SU-DHL-6 (cell line): ENCODE results near the gene TPK1.
"Not testable (repeated sequence)": the region's sequence is repeated elsewhere in the genome, so short reads cannot be mapped to it uniquely, and the experiment has no call there.

ENCODE experiments used
- H2AFZ ChIP-seq: fragments of 200-600 bp; sonication (generic); 2 replicates; pipeline ENCODE4 v1.6.1; 2014; ENCODE audit warnings: low read depth, mild to moderate bottlenecking, moderate library complexity, mixed read lengths, antibody characterized with exemption, low read length; ENCODE audit not compliant: severe bottlenecking
- H3F3A ChIP-seq: fragments of 200-600 bp; shearing (Covaris generic); 2 replicates; pipeline ENCODE4 v1.6.0; 2016; ENCODE audit warnings: antibody characterized with exemption, mild to moderate bottlenecking; ENCODE audit not compliant: insufficient read depth
- H3K27ac ChIP-seq: fragments of 200-600 bp; sonication (generic); 2 replicates; pipeline ENCODE4 v1.5.1; 2016; ENCODE audit warnings: low read depth, mild to moderate bottlenecking, low read length, moderate library complexity, mixed read lengths
- H3K27me3 ChIP-seq: fragments of 200-600 bp; sonication (generic), shearing (Covaris generic); 2 replicates; pipeline ENCODE4 v1.6.0; 2014; ENCODE audit warnings: mild to moderate bottlenecking, low read length
- H3K36me3 ChIP-seq: fragments of 200-600 bp; sonication (generic); 2 replicates; pipeline ENCODE4 v1.6.1; 2014; ENCODE audit warnings: mild to moderate bottlenecking, low read length, mixed read lengths
- H3K4me2 ChIP-seq: fragments of 300-600, 200-600 bp; shearing (Covaris generic), sonication (generic); 2 replicates; pipeline ENCODE4 v1.6.0; 2014; ENCODE audit warnings: low read length, low read depth, mild to moderate bottlenecking; ENCODE audit not compliant: poor library complexity, severe bottlenecking
- H3K4me3 ChIP-seq: fragments of 200-600 bp; sonication (generic); 2 replicates; pipeline ENCODE4 v1.5.1; 2014; ENCODE audit warnings: antibody characterized with exemption, low read length, mild to moderate bottlenecking, mixed read lengths; ENCODE audit not compliant: insufficient read depth, poor library complexity, severe bottlenecking
- H3K79me2 ChIP-seq: fragments of 200-600 bp; sonication (generic); 2 replicates; pipeline ENCODE4 v1.6.1; 2014; ENCODE audit warnings: mild to moderate bottlenecking, low read length, moderate library complexity; ENCODE audit not compliant: insufficient read depth
- H3K9ac ChIP-seq: fragments of 200-600 bp; sonication (generic); 2 replicates; pipeline ENCODE4 v1.7.0; 2014; ENCODE audit warnings: mild to moderate bottlenecking, low read length
- H3K9me2 ChIP-seq: fragments of 200-600 bp; sonication (generic); replicated peaks from 2 replicates; pipeline ENCODE4 v1.6.1; 2014; ENCODE audit warnings: low read length; ENCODE audit not compliant: insufficient read depth
- H3K9me3 ChIP-seq: fragments of 200-600 bp; sonication (generic); 2 replicates; pipeline ENCODE4 v1.6.1; 2014; ENCODE audit warnings: low read length, mixed read lengths; ENCODE audit not compliant: insufficient read depth
- H4K20me1 ChIP-seq: fragments of 200-600 bp; sonication (generic); 2 replicates; pipeline ENCODE4 v1.6.1; 2014; ENCODE audit warnings: low read depth, mild to moderate bottlenecking, antibody characterized with exemption, low read length, moderate library complexity, mixed read lengths
- EZH2phosphoT487 ChIP-seq: fragments of 200-600 bp; sonication (generic), shearing (Covaris generic); conservative IDR thresholded peaks from 2 replicates; pipeline ENCODE4 v1.6.1; 2018; ENCODE audit warnings: mild to moderate bottlenecking, antibody characterized with exemption, low read length, moderate library complexity, mixed read lengths
- TF ChIP-seq, protein P1 (sequence below): fragments of 200-600 bp; sonication (generic); IDR thresholded peaks from one replicate; pipeline ENCODE4 v1.5.1; 2017; ENCODE audit warnings: antibody characterized with exemption, mild to moderate bottlenecking, low read length, moderate library complexity; ENCODE audit not compliant: insufficient read depth, poor library complexity, severe bottlenecking

Gene TPK1

DNA sequence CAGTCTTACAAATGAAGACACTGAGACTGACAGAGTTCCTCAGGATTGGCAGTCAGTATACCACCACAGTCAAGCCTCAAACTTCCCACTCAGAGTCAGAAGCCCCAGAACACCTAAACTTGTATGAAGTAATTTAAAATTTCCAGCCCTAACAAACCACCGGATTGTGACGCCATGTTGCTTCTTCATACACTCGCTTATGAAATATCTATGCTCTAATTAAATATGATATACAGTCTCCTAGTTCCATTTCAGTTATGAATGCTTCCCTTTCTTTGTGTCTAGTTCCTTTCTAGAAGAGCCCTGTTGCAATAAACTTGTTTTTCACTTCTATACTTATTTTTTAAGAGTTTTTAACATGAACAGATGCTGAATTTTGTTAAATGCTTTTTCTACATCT is 260.4 kb downstream of the TPK1 start:
- no peak for TF ChIP-seq EZH2phosphoT487
- TF ChIP-seq, protein P1, sequence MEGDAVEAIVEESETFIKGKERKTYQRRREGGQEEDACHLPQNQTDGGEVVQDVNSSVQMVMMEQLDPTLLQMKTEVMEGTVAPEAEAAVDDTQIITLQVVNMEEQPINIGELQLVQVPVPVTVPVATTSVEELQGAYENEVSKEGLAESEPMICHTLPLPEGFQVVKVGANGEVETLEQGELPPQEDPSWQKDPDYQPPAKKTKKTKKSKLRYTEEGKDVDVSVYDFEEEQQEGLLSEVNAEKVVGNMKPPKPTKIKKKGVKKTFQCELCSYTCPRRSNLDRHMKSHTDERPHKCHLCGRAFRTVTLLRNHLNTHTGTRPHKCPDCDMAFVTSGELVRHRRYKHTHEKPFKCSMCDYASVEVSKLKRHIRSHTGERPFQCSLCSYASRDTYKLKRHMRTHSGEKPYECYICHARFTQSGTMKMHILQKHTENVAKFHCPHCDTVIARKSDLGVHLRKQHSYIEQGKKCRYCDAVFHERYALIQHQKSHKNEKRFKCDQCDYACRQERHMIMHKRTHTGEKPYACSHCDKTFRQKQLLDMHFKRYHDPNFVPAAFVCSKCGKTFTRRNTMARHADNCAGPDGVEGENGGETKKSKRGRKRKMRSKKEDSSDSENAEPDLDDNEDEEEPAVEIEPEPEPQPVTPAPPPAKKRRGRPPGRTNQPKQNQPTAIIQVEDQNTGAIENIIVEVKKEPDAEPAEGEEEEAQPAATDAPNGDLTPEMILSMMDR, result no peak

DNA sequence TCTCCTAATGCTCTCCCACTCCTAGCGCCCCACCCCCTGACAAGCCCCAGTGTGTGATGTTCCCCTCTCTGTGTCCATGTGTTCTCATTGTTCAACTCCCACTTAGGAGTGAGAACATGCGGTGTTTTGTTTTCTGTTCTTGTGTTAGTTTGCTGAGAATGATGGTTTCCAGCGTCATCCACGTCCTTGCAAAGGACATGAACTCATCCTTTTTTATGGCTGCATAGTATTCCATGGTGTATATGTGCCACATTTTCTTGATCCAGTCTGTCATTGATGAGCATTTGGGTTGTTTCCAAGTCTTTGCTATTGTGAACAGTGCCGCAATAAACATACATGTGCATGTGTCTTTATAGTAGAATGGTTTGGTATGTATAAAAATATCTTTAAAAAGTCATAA is 261.1 kb downstream of the TPK1 start:
- H4K20me1 ChIP-seq, H2AFZ ChIP-seq, H3K9me2 ChIP-seq, H3K79me2 ChIP-seq, H3K9me3 ChIP-seq, H3K36me3 ChIP-seq, H3K27me3 ChIP-seq, H3K4me3 ChIP-seq, H3K27ac ChIP-seq, H3K4me2 ChIP-seq, H3K9ac ChIP-seq, H3F3A ChIP-seq: not testable (repeated sequence)

More for the DNA sequence above, 260.4 kb downstream of the TPK1 start:
- H3K27ac ChIP-seq, result no peak overlapping the region
- H3K4me3 ChIP-seq, result no peak overlapping the region
- no peaks in the 10 kb centered on the region for H3K9me3 ChIP-seq
- H3K4me2 ChIP-seq, result no peak overlapping the region
- H3K79me2 ChIP-seq, result no peaks in the 10 kb centered on the region
- H3F3A ChIP-seq, result no peaks in the 10 kb centered on the region
- H2AFZ ChIP-seq, result no peak overlapping the region
- H4K20me1 ChIP-seq, result 0 out of 2 replicates have a peak, but pooled peaks cover 3% of the 10 kb centered on the region
- no peaks in the 10 kb centered on the region for H3K36me3 ChIP-seq
- H3K9me2 ChIP-seq, result no peaks in the 10 kb centered on the region; the same call in 1 of the 2 replicates
- no peaks in the 10 kb centered on the region for H3K27me3 ChIP-seq
- no peak overlapping the region for H3K9ac ChIP-seq

DNA sequence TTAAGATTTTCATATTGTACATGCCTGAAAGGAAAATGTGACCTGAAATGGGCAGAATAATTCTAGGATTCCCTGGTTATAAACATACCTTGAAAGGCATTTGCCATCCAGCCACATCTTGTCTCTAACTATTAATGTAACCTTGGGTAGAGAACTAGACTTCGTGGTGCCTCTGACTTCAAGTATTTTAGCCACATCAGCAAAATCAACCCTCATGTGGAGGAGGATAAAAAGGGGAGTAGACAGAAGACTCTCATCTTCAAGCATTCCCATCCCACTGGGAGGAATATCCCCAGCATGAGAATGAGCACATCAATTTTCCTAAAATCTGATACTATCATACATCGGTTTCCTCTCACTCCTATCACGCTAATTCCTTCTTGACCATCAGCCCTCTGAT is 267.6 kb downstream of the TPK1 start:
- no peaks in the 10 kb centered on the region for H3K9me3 ChIP-seq
- no peak overlapping the region for H2AFZ ChIP-seq
- TF ChIP-seq EZH2phosphoT487, result no peak
- TF ChIP-seq, protein P1, result no peak
- H3K9me2 ChIP-seq, result no peaks in the 10 kb centered on the region; the same call in 1 of the 2 replicates
- H3K79me2 ChIP-seq, result no peaks in the 10 kb centered on the region
- no peak overlapping the region for H3K27ac ChIP-seq
- no peak overlapping the region for H3K4me2 ChIP-seq
- no peaks in the 10 kb centered on the region for H3K36me3 ChIP-seq
- H3K27me3 ChIP-seq, result no peaks in the 10 kb centered on the region
- H3K4me3 ChIP-seq, result no peak overlapping the region
- H3F3A ChIP-seq, result no peaks in the 10 kb centered on the region
- H3K9ac ChIP-seq, result no peak overlapping the region
- H4K20me1 ChIP-seq, result no peaks in the 10 kb centered on the region

DNA sequence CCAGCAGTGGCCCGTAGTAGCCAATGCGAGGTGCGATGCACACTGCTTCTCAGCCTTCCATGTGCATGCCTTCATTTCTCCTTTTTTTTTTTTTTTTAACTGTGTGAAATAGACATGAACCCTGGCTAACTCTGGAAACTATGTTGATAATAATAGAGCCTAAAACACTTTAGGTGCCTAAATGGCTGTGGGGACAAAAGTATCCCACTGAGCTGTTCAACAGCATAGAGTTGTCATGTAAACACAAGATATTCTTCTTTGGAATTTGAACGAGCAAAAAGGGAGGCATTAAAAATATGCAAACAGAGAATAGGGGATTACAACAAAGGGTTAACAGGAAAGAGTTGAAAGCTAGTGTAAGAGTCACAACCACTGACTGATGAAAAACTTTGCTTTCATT is 270.3 kb downstream of the TPK1 start:
- Histone ChIP-seq H4K20me1 (no peaks in the 10 kb centered on the region), H2AFZ (no peak overlapping the region), H3K9me2 (no peaks in the 10 kb centered on the region), H3K27ac (no peak overlapping the region), H3K9ac (no peak overlapping the region), H3K27me3 (no peaks in the 10 kb centered on the region), H3K4me2 (no peak overlapping the region), H3K36me3 (no peaks in the 10 kb centered on the region), H3K4me3 (no peak overlapping the region), H3K9me3 (no peaks in the 10 kb centered on the region), H3F3A (no peaks in the 10 kb centered on the region), H3K79me2 (no peaks in the 10 kb centered on the region)
- TF ChIP-seq EZH2phosphoT487, result no peak
- TF ChIP-seq, protein P1, result no peak
